GM19035 (cell line): ENCODE measurements around the gene FBXO46.
"Not testable (repeated sequence)": the region's sequence is repeated elsewhere in the genome, so short reads cannot be mapped to it uniquely, and the experiment has no call there.

Source experiments
- ATAC-seq: cut with Tn5 transposase; IDR thresholded peaks from one replicate; pipeline ENCODE4 v1.9.1; 2021; ENCODE audit not compliant: unreplicated experiment

FBXO46 gene

GRCh38 chr19:45685045-45685444 lies 45.7 kb downstream of the FBXO46 start:
- ATAC-seq: not testable (repeated sequence)

GRCh38 chr19:45682908-45683307 lies 47.8 kb downstream of the FBXO46 start:
- no peak for ATAC-seq

- no peak for ATAC-seq
Measured at GRCh38 chr19:45682117-45682516, 48.6 kb downstream of the FBXO46 start.

GRCh38 chr19:45681391-45682015 lies 49.2 kb downstream of the FBXO46 start:
- ATAC-seq: peak; percentile 74

GRCh38 chr19:45677351-45678230 lies 53.1 kb downstream of the FBXO46 start:
- ATAC-seq: peak; percentile 41

- peak; percentile 16 for ATAC-seq
Measured at GRCh38 chr19:45676851-45677263, 53.8 kb downstream of the FBXO46 start.

- no peak for ATAC-seq
Measured at GRCh38 chr19:45674946-45675345, 55.8 kb downstream of the FBXO46 start.

- ATAC-seq: peak; percentile 50
Measured at GRCh38 chr19:45670670-45671453, 59.8 kb downstream of the FBXO46 start.

- no peak for ATAC-seq
Measured at GRCh38 chr19:45668342-45668871, 62.3 kb downstream of the FBXO46 start.

- ATAC-seq: no peak
Measured at GRCh38 chr19:45667620-45668341, 62.9 kb downstream of the FBXO46 start, which contains the start of gene GIPR. GIPR (plus strand) TSS chr19:45668221; CDS start chr19:45669521, 1,300 bp downstream.

- no peak for ATAC-seq
Measured at GRCh38 chr19:45664575-45664974, 66.1 kb downstream of the FBXO46 start.

GRCh38 chr19:45663800-45664199 lies 66.9 kb downstream of the FBXO46 start:
- no peak for ATAC-seq

- ATAC-seq: no peak
Measured at GRCh38 chr19:45660636-45661035, 70.1 kb downstream of the FBXO46 start.
